ENCODE data around the gene VAV2. TPM values are rescaled to one million over a fixed set of nuclear protein-coding genes. Genes with fewer than 3 reads are reported as not detected.

Gene VAV2
- total RNA-seq, 4 donors from 2014 or later: 4.7 to 42.2 (median 15.8) TPM

- Histone ChIP-seq H3K4me3 (no peak overlapping the region), H3K36me3 (no peaks in the 10 kb centered on the region), H3K27ac (no peak overlapping the region), H3K9me3 (no peaks in the 10 kb centered on the region), H3K27me3 (no peaks in the 10 kb centered on the region), H3K4me1 (peaks cover 0 to 4% of the 10 kb centered on the region in 2 donors)
- DNase-seq: no peak
- intact Hi-C loops (cut with DNase I; ENCODE audit: low total_unique reads): no loop called here
- TF ChIP-seq CTCF (IDR thresholded peaks at IDR 0.05) (no peak), POLR2A (IDR thresholded peaks at IDR 0.05) (no peak)
These were observed 10.6 kb downstream of the VAV2 start for GRCh38 chr9:133981589-133981957.

GRCh38 chr9:133980864-133981588 is 11.1 kb downstream of the VAV2 start:
- Histone ChIP-seq H3K36me3 (no peaks in the 10 kb centered on the region), H3K4me1 (peaks cover 0 to 4% of the 10 kb centered on the region in 2 donors)

GRCh38 chr9:133979921-133980863 is 11.9 kb downstream of the VAV2 start:
- intact Hi-C loops (cut with DNase I; ENCODE audit: low total_unique reads): no loop called here

More at GRCh38 chr9:133980864-133981588, 11.1 kb downstream of the VAV2 start:
- Histone ChIP-seq H3K27ac (no peak overlapping the region), H3K27me3 (no peaks in the 10 kb centered on the region), H3K4me3 (no peak overlapping the region), H3K9me3 (no peaks in the 10 kb centered on the region)
- TF ChIP-seq CTCF (IDR thresholded peaks at IDR 0.05) (no peak), POLR2A (IDR thresholded peaks at IDR 0.05) (no peak)
- intact Hi-C loops (cut with DNase I; ENCODE audit: low total_unique reads): no loop called here
- DNase-seq: no peak

GRCh38 chr9:133979273-133979920 is 12.7 kb downstream of the VAV2 start:
- no peak for DNase-seq
- no peaks in the 10 kb centered on the region for H3K36me3 ChIP-seq
- no peak overlapping the region for H3K4me3 ChIP-seq
- no peaks in the 10 kb centered on the region for H3K27me3 ChIP-seq
- TF ChIP-seq POLR2A (IDR thresholded peaks at IDR 0.05): no peak
- TF ChIP-seq CTCF (IDR thresholded peaks at IDR 0.05): no peak
- intact Hi-C loops (cut with DNase I; ENCODE audit: low total_unique reads): no loop called here
- no peak overlapping the region for H3K27ac ChIP-seq
- H3K9me3 ChIP-seq: no peaks in the 10 kb centered on the region
- H3K4me1 ChIP-seq: peaks cover 0 to 4% of the 10 kb centered on the region in 2 donors

More at GRCh38 chr9:133979921-133980863, 11.9 kb downstream of the VAV2 start:
- H3K9me3 ChIP-seq: no peaks in the 10 kb centered on the region
- DNase-seq: no peak
- TF ChIP-seq CTCF (IDR thresholded peaks at IDR 0.05) (no peak), POLR2A (IDR thresholded peaks at IDR 0.05) (no peak)
- H3K36me3 ChIP-seq: no peaks in the 10 kb centered on the region
- no peaks in the 10 kb centered on the region for H3K27me3 ChIP-seq
- H3K27ac ChIP-seq: no peak overlapping the region
- no peak overlapping the region for H3K4me3 ChIP-seq
- H3K4me1 ChIP-seq: peaks cover 0 to 4% of the 10 kb centered on the region in 2 donors

Measured in uterus (tissue), 4 donors.